ENCODE data around the gene VPS50.

Gene VPS50, protein sequence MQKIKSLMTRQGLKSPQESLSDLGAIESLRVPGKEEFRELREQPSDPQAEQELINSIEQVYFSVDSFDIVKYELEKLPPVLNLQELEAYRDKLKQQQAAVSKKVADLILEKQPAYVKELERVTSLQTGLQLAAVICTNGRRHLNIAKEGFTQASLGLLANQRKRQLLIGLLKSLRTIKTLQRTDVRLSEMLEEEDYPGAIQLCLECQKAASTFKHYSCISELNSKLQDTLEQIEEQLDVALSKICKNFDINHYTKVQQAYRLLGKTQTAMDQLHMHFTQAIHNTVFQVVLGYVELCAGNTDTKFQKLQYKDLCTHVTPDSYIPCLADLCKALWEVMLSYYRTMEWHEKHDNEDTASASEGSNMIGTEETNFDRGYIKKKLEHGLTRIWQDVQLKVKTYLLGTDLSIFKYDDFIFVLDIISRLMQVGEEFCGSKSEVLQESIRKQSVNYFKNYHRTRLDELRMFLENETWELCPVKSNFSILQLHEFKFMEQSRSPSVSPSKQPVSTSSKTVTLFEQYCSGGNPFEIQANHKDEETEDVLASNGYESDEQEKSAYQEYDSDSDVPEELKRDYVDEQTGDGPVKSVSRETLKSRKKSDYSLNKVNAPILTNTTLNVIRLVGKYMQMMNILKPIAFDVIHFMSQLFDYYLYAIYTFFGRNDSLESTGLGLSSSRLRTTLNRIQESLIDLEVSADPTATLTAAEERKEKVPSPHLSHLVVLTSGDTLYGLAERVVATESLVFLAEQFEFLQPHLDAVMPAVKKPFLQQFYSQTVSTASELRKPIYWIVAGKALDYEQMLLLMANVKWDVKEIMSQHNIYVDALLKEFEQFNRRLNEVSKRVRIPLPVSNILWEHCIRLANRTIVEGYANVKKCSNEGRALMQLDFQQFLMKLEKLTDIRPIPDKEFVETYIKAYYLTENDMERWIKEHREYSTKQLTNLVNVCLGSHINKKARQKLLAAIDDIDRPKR

DNA sequence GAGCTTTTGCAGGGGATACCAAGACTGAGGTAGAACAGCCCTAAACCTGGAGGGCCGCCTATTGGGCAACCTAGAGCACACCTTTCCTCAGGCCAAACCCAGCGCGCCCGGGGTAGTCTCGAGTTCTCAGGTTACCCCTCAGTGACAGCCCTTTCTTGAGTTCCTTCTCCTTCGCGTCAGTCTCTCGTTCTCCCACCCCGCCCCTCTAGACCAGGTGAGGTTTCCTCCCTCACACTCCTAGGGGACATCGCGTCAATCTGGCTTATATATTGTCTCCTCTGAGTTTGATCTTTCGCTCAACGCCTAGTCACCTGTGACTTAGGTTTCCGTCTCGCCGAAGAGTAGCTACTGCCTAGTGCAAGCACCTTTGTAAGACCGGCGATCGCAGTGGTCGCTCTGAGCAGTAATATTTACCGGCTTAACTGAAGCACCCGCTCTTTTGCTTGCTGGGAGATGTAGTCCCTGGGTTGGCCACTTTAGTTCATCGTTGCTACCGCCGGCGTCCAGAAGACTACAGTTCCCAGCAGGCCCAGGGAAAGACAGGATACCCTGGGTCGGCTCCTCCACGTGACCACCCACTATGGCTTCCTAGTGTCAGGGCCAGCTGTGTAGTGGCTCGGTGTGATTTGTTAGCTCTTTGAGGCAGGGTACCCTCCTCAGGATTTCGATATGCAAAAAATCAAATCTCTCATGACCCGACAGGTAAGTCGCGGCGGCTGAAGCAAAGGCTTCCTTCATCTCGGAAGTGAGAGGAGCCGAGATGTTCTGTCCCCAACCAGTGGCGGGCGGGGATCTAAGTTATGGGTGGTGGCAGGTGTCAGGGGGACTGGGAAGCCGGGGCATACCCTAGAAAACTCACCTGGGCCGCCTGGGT lies at the start of gene VPS50:
Gene VPS50, plus strand, starts transcription at position 568 of the 874 bp plus-strand sequence. Its CDS starts 102 bp downstream, at position 670.
- DNase-seq (ENCODE audit: low spot score) = peak; percentile 98

DNA sequence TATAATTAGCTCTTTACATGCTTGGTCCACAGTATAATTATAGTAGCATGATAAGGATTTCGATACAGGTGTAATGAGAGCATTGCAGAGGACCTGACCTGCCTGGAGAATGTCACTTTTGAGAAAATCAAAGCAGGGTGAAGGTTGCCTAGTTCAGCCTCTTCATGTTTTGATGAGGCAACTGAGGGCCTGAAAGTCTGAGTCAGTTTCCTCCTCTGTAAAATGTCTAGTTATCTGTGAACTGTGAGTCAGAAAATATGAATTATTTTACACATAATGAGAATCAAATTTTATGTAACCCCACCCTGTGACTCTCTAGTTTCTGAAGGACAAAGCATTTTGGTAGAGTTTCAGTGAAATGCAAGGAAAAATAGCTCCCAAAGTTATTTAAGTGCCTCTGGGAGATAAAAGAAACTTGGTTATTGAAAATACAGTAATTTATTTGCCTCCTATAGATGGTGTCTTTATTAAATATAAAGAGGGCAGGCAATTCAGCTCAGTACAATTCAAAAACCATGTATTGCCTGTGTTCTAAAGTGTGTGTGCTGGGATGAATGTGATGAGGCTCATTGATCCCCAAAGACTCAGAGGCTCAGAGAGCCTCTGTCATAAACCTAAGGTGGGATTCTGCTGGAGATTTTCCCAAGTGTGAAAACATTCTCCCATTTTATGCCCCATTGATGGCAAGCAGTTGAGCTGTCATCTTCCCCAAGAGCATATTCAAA lies 46.7 kb upstream of the VPS50 start:
- DNase-seq (ENCODE audit: low spot score) = peak; percentile 12

DNA sequence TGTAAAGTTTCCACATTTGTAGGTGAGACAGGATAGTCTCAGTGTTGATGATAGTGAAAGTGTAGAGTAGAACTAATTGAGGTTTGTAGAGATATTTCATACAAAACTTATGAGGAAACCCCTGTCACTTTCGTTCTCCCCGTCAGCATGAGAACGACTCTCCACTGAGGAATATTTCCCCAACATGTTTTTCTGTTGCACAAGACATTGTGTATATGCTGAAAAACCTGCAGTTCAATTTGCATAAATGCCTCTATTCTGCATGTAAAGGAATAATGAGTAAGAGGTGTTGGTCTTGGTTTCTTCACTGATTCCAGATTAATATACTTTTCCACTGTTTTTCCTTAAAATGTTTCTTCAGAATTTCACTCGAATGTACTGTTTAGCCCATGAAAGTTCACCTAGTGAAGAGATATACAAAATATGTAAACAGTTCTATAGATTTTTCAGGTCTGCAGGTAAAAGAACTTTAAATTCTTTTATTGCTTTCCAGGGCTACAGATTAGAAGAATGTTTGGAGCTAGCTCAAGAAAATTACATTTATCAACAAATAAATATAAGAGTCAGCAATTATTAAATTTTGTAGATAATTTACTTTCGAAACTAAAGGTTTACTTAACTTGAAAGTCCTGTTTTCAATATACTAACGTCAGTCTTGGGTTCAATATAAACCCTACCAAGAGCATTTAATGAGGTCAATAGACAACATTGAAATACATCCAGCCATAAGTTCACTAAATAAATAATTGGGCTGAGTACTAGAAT lies 43.1 kb upstream of the VPS50 start:
- no peak for DNase-seq (ENCODE audit: low spot score)

DNA sequence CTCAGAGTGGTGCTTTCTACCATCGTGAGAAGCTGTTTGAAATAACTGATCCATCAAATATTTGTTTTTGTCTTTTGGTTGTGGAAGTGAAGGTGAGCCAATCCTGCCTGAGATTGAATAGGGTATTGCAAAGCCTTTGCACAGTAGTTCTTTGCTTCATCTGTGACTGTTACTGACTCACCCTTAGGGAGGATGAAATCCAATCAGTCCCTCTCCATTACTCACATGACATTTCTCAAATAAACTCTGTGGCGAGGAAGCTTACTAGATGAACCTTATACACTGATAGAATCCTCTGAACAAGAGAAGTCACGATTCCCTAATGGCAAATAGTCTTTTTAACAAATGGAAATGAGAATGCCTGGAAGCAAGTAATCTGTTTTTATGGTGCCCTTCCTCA lies 37.8 kb upstream of the VPS50 start:
- peak; percentile 20 for DNase-seq (ENCODE audit: low spot score)

DNA sequence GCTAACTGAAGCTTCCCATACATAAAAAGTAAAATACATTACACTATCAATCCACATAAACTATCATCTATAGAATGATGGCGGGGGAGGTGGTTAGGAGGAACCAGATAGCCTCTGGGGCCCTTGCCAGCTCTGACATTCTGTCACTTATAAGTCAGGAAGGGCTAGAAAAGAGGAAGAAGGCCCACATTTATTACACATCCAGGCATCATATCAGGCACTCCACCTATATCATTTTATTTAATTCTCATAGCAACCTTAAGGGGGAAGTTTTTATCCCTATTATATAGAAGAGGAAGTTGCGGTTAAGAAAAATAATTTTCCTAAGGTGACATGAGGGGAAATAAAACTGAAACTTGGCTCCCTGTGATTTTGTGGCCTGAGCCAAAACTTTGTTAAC lies 35.8 kb upstream of the VPS50 start:
- no peak for DNase-seq (ENCODE audit: low spot score)

DNA sequence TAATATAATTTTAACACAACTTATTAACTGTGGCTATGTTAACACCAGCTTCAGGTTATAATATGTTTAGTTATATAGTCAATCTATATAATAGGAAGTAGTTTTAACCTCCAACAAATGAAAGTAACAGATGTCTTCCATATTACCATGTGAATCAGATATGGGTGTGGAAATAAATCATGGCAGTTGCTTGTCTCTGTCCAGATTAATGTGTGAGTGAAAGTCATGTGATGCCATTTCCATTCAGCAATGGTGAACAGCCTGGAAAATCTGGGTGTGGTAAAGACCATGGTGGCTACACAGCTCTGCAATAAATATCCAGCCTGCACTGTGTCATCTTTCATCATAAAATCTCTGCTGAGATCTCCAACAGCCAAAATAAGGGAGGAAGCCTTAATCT lies 33.7 kb upstream of the VPS50 start:
- no peak for DNase-seq (ENCODE audit: low spot score)

DNA sequence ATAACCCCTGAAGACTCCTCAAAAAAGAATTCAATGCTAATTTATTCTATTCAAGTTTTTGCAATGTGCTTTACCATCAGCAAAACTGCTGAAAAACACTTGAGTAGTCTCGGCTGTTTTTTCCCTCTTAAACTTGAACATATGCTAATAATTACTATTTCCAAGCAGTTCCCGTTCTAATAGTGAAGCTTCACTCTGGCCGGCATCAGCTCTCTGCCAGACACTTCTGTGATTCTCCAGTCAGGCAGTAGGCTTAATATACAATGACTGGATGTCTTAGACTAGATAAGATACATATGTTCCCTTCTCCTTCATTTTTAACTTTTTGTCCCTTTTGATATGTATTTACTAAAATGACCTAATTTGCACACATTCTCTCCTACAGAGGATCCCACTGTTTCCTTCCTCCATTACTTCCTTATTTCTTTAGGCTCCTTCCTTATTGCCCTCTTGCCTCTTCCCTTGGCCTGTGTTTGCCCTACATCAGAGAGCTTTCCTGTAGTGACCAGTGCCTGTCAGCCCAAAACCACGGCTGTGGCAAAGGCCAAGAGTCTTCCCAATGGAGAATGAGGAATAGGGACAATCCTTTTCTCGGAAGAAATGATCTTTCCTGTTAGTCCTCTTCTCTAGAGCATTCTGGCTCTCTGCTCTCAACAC lies 29.4 kb upstream of the VPS50 start:
- no peak for DNase-seq (ENCODE audit: low spot score)

DNA sequence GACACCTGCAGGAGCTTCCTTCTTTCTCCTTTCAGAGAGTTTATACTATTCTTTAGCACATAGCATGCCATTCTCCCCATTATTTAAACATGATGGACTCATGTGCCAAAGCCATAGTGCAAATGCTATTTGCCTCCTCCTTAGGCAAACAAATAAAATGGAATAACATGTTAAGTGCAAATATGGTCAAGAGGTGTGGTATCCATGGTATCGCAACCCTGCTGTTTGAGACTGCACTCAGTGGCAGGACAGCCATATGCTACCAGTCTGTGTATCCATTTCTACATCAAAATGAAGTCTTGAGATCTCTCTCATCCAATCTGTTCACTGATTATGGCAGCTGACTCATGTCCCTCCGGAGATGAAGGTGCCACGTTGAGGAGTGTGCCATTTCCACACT lies 28.7 kb upstream of the VPS50 start:
- no peak for DNase-seq (ENCODE audit: low spot score)

DNA sequence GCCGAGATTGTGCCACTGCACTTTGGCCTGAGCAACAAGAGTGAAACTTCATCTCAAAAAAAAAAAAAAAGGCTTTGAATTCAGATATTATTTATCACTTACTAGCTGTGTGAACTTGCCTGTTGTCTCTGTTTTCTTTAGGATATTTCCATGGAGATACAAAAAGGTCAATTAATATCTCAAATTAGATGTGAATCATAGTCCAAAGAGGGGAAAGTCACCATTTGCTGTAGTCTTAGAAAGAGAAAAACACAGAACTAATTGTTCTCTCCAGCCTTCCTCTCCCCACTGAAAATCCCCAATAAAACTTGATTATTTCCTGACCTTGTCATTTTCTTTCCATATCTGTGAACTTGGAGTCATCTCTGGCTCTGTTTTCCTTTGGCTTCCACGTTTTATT lies 27.1 kb upstream of the VPS50 start:
- no peak for DNase-seq (ENCODE audit: low spot score)

DNA sequence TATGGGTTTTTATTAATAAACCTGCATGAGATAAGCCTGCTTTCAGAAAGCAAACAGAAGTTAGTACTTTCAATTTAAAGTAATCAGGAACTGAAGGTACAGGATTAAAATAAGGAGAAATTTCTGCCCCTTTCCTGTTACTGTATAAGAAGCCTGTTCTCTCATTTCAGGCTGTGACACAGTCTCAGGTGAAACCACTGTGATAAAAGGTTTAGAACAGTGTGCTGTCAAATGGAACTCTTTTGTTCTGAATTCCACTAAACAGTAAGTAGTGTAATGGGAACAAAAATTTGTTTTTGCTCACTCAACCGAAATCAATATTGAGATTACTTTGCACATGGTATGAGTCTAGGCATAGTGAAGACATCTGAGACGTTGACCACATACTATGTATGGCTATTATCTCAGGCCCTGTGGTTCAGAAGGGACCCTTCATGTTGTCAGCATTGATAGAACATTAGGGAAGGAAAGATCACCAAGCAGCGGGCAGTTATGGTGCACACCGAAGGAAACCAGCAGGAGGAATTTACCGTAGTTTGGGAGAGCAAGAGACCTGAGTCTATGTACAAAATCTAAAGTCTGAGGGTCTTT lies 20.8 kb upstream of the VPS50 start:
- DNase-seq (ENCODE audit: low spot score) = no peak

DNA sequence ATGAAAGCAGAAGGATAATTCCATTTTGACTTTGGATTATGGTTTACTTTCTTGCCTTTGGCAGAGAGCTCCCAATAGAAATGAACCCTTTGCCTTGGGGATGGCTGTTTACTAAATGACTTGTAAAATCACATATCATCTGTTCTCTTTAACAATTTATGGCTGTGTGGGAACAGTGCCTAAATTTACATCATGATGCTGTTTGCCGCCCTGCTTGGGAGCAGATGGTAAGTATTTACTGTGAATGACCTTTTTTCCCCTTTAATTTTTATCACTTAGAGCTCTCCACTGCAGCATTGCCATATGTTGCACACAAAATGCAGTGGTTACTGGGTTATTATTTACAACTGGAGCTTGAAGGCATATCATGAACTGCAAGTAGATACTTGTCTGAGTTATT lies 19.3 kb upstream of the VPS50 start:
- no peak for DNase-seq (ENCODE audit: low spot score)

DNA sequence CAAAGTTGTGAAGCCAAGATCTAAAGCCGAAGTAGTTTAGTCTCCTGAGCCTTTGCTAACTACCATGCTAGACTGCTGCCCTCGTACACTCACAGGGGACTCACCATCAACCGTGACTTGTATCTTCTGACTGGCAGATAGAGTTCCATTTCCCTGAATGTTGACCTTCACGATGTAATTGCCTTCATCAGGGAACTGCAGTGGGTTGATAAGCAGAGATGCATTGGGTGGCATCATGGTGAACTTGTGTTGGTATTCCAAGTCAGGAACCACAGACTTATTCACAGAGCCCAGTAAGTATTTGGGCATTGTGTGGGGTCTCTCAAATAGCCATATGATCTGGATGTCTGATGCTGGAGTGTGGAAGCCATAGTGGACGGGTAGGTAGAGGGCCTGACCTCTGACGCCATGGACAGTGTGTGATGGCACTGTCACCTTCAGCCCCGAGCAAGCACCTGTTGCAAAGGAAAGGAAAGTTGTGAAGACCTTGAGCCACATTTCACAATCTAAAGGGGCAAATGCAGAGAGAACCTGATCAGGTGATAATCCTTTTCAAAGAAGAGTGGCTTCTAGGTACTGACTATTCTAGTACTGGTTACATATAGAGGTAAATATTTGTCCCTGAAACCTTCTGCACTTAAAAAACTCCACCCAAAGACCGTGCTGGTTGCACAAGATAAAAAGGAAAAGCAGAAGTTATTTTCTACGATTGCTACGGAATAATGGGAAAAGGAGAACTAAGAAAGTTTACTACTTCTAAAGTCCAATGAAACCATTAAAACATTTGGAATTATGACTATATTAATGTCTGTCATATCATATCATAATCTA lies 13.0 kb upstream of the VPS50 start:
- DNase-seq (ENCODE audit: low spot score) = no peak

DNA sequence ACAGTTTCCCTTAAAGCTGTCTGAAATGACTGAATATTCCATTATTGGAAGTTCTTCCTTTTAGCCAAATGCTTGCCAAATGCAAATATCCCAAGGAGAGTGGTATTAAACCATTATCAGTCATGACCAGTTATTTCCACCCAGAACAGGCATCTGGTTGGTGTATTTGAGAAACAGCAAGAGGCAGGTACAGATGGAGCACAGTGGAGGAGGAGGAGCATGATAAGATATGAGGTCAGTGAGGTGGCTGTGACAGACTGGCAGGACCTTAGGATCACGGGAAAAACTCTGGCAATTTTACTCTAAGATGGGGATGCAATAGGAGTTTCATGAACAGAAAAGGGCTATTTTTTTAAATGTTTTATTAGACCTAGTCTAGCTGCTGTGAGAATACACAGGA lies 12.3 kb upstream of the VPS50 start:
- DNase-seq (ENCODE audit: low spot score) = no peak

DNA sequence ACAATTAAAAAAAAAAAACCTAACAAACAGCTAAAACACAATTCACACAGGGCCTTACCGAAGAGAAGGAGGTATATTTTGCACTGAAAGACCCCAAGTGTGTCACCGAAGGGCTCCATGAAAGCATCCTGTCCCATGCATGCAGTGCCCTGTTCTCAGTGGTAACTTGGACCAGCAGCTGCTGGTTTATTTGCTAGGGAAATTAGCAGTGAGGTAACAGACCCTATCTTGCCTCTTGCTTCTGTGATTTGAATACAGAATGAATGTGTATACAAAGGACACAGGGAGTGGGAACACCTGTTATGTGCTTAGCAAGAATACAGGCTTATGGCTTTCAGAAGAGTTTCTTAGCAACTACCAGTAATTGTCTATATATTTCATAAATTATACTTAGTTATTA lies 5.9 kb upstream of the VPS50 start, which contains the start of gene HEPACAM2:
Gene HEPACAM2, minus strand, starts transcription at position 160 of the 400 bp plus-strand sequence.
- DNase-seq (ENCODE audit: low spot score) = no peak

DNA sequence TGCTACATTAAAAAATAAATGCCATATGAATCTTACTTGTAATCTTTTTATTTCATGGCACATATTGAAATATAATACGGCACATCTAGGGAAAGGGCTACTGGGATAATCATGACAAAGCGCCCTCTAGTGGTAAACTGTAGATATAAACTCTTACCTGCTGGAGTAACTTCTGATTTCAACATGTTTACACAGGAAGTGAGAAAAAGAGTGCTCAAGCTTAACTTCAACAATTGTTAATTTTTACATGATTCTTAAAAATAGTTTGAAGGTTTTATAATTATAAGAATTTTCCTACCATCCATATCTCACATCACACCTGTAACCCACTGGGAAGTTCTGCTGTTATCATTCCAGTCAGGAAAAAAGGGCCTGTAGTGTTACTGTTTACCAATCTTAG lies 3.9 kb upstream of the VPS50 start:
- DNase-seq (ENCODE audit: low spot score) = peak; percentile 47

DNA sequence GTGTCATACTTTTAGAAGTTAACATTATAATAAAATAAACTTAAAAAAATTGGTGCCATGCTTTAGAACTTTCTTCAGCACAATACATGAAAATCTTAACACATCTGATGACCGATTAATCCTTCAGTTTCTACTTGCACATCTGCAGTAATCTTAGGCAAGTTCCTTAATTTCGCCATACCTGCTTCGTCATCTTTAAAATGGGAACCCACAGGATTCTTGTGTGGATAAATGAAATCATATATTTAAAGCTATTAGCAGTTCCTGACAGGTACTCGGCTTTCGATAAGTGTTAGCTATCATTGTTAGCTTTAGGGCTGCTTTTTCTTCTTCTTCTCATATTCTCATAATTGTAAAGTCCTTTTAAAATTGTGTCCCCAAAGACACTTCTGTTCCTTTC lies 907 bp upstream of the VPS50 start:
- no peak for DNase-seq (ENCODE audit: low spot score)

DNA sequence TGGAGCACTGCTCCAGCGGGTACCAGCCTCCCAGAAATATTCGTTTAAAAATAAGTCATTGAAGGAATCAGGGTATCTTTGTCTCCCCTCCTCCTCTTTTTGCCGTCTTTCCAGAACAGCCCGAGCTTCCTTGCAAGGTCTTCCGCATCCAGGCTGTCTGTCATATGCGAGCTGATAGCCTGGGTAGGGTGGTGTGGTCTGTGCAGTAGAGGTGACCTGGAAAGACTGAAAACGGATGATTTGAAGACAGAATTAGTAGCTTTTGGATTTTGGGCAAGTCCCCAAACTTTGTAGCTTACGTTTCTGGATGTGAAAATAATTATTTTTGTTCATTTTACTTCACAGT lies 480 bp downstream of the VPS50 start:
- no peak for DNase-seq (ENCODE audit: low spot score)

DNA sequence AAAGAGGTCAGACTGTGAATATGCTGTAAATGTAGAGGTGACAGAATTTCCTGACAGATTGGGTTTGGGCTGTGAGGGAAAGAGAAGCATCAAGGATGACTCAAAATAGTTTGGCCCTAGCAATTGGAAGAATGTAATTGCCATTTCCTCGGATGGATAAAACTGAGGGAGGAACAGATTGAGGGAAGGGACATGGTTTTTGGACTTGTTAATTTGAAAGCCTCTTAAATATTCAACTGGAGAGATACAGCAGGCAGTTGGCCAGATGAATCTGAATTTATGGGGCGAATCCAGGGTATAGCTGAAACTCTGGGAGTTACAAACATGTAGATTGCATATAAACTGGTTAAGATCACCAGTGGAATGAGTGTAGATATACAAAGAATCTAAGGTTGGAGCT lies 3.4 kb downstream of the VPS50 start:
- DNase-seq (ENCODE audit: low spot score) = no peak

DNA sequence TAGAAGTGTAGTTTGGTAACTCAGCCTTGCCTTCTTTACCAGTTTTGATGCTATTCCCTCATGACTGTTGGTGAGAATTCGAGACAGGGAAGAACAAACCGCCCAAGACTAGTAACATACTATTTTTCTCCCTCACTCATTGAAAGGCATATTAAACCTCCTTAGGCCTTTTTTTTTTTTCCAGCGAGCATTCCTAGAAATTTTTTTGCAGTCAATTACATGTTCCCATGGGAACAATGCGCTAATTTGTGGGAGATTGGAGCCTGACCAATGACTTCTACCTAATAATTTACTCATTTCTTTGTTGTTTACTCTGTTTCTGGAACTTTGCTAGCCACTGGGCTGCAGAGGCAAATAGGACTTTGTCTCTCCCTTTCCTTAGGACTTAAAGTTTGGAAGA lies 6.0 kb downstream of the VPS50 start:
- DNase-seq (ENCODE audit: low spot score) = no peak
